ENCODE results near the gene MBNL1.

MBNL1 gene

GRCh38 chr3:152360302-152360701 is 91.6 kb downstream of the MBNL1 start:
- Histone ChIP-seq H3K27ac (ENCODE audit: extremely low read depth, low read depth, low read length) (no peak overlapping the region), H3K4me1 (ENCODE audit: control insufficient read depth, insufficient read depth, low read length) (no peaks in the 10 kb centered on the region), H3K4me3 (ENCODE audit: low read depth, low read length) (no peak overlapping the region), H3K36me3 (ENCODE audit: control insufficient read depth in 2 of 2, insufficient read depth in 1 of 2, low read length in 2 of 2) (no peaks in the 10 kb centered on the region), H3K9me3 (ENCODE audit: control insufficient read depth, insufficient read depth, low read depth, low read length) (no peaks in the 10 kb centered on the region)
- ChIA-PET POLR2A (no interaction called here), CTCF (interaction anchor here (0.9 kb wide), 1 partner anchor 84 kb away, joined by 3 read pairs; no protein-coding TSS in a partner anchor)
- TF ChIP-seq, protein P1, sequence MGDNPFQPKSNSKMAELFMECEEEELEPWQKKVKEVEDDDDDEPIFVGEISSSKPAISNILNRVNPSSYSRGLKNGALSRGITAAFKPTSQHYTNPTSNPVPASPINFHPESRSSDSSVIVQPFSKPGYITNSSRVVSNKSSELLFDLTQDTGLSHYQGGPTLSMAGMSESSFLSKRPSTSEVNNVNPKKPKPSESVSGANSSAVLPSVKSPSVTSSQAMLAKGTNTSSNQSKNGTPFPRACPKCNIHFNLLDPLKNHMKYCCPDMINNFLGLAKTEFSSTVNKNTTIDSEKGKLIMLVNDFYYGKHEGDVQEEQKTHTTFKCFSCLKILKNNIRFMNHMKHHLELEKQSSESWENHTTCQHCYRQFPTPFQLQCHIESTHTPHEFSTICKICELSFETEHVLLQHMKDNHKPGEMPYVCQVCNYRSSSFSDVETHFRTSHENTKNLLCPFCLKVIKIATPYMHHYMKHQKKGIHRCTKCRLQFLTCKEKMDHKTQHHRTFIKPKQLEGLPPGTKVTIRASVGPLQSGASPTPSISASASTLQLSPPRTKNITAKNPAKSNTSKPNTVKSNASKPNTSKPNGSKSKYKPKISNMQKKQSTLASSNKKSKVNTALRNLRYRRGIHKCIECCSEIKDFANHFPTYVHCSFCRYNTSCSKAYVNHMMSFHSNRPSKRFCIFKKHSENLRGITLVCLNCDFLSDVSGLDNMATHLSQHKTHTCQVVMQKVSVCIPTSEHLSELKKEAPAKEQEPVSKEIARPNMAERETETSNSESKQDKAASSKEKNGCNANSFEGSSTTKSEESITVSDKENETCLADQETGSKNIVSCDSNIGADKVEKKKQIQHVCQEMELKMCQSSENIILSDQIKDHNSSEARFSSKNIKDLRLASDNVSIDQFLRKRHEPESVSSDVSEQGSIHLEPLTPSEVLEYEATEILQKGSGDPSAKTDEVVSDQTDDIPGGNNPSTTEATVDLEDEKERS (tag by site-specific recombination; IDR thresholded peaks at IDR 0.05) = no peak
- TF ChIP-seq ZNF362 (tag by site-specific recombination; IDR thresholded peaks at IDR 0.05) (no peak), ZNF654 (tag by site-specific recombination; IDR thresholded peaks at IDR 0.05; ENCODE audit: low read depth) (no peak)
- TF ChIP-seq, protein P2, sequence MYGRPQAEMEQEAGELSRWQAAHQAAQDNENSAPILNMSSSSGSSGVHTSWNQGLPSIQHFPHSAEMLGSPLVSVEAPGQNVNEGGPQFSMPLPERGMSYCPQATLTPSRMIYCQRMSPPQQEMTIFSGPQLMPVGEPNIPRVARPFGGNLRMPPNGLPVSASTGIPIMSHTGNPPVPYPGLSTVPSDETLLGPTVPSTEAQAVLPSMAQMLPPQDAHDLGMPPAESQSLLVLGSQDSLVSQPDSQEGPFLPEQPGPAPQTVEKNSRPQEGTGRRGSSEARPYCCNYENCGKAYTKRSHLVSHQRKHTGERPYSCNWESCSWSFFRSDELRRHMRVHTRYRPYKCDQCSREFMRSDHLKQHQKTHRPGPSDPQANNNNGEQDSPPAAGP (tag by site-specific recombination; IDR thresholded peaks at IDR 0.05) = no peak

DNA sequence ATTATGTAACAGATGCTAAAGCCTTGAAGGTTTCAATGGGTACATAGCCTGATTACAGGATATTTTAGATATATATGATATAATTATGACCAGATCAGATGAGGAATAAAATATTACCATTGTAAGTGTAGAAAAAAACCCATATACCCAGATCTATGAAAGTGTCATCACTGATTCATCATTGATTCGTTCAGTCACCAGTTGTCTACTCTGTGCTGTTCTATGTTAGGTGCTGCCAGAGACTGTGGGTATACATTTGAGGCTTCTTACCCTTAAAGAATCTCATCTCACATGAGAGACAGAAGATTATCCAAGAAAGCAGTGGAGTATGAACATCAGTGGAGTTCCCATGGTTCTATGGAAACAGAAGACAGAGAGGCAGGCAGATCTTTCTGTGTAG is 92.2 kb downstream of the MBNL1 start:
- H3K36me3 ChIP-seq (ENCODE audit: control insufficient read depth in 2 of 2, insufficient read depth in 1 of 2, low read length in 2 of 2) = no peaks in the 10 kb centered on the region
- H3K4me1 ChIP-seq (ENCODE audit: control insufficient read depth, insufficient read depth, low read length) = no peaks in the 10 kb centered on the region
- POLR2A ChIA-PET = no interaction called here

DNA sequence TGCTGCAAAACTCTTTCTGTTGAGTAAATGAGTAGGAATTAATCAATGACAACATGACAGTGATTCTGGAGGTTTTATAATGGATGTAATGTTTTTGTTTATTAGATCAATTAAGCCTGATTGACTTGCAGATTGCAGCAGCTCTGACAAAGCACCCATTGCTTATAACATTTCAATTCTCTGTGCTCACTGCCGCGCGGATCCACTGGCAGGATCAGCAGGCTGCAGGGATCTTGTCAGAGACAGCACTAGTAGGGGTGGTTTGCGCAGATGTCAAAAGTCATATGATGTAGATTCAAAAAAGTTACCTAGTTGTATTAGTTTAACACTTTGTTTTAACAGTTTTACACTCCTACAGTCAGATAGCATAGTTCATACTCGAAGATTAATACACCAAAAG is 93.4 kb downstream of the MBNL1 start:
- Histone ChIP-seq H3K4me1 (ENCODE audit: control insufficient read depth, insufficient read depth, low read length) (no peaks in the 10 kb centered on the region), H3K36me3 (ENCODE audit: control insufficient read depth in 2 of 2, insufficient read depth in 1 of 2, low read length in 2 of 2) (no peaks in the 10 kb centered on the region), H3K4me3 (ENCODE audit: low read depth, low read length) (no peak overlapping the region), H3K9me3 (ENCODE audit: control insufficient read depth, insufficient read depth, low read depth, low read length) (no peaks in the 10 kb centered on the region), H3K27ac (ENCODE audit: extremely low read depth, low read depth, low read length) (no peak overlapping the region)
- TF ChIP-seq ZBTB10 (tag by site-specific recombination; IDR thresholded peaks at IDR 0.05) (no peak), SALL2 (tag by site-specific recombination; IDR thresholded peaks at IDR 0.05; ENCODE audit: borderline replicate concordance) (no peak), ZNF398 (tag by site-specific recombination; IDR thresholded peaks at IDR 0.05) (no peak), GLIS1 (tag by site-specific recombination; IDR thresholded peaks at IDR 0.05) (no peak), ZNF248 (tag by site-specific recombination; IDR thresholded peaks at IDR 0.05) (no peak), MYNN (tag by site-specific recombination; IDR thresholded peaks at IDR 0.05; ENCODE audit: borderline replicate concordance) (no peak)
- TF ChIP-seq, protein P3, sequence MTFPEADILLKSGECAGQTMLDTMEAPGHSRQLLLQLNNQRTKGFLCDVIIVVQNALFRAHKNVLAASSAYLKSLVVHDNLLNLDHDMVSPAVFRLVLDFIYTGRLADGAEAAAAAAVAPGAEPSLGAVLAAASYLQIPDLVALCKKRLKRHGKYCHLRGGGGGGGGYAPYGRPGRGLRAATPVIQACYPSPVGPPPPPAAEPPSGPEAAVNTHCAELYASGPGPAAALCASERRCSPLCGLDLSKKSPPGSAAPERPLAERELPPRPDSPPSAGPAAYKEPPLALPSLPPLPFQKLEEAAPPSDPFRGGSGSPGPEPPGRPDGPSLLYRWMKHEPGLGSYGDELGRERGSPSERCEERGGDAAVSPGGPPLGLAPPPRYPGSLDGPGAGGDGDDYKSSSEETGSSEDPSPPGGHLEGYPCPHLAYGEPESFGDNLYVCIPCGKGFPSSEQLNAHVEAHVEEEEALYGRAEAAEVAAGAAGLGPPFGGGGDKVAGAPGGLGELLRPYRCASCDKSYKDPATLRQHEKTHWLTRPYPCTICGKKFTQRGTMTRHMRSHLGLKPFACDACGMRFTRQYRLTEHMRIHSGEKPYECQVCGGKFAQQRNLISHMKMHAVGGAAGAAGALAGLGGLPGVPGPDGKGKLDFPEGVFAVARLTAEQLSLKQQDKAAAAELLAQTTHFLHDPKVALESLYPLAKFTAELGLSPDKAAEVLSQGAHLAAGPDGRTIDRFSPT (tag by site-specific recombination; IDR thresholded peaks at IDR 0.05) = no peak
- CTCF ChIA-PET = interaction anchor here (0.7 kb wide), 1 partner anchor 37 kb away, joined by 3 read pairs; no protein-coding TSS in a partner anchor
- POLR2A ChIA-PET = no interaction called here

More for the DNA sequence above, 92.2 kb downstream of the MBNL1 start:
- Histone ChIP-seq H3K9me3 (ENCODE audit: control insufficient read depth, insufficient read depth, low read depth, low read length) (no peaks in the 10 kb centered on the region), H3K4me3 (ENCODE audit: low read depth, low read length) (no peak overlapping the region), H3K27ac (ENCODE audit: extremely low read depth, low read depth, low read length) (no peak overlapping the region)
- CTCF ChIA-PET = no interaction called here
- TF ChIP-seq WT1 (tag by site-specific recombination; IDR thresholded peaks at IDR 0.05) (no peak), ZNF777 (tag by site-specific recombination; IDR thresholded peaks at IDR 0.05; ENCODE audit: borderline replicate concordance) (no peak), ZNF670 (tag by site-specific recombination; IDR thresholded peaks at IDR 0.05; ENCODE audit: low read depth) (no peak), ZSCAN5A (tag by site-specific recombination; IDR thresholded peaks at IDR 0.05) (no peak), ZNF701 (tag by site-specific recombination; IDR thresholded peaks at IDR 0.05) (no peak)

Data from HEK293 (cell line).